Inflammatory macrophage (primary cell): Measurements from ENCODE around the gene VWA5A.

ENCODE experiments used
- DNase-seq, 2 donors: peaks; one replicate each; pipeline ENCODE4 v3.0.0-alpha.2; 2020 to 2022

Gene VWA5A

GRCh38 chr11:124170801-124171586 lies 55.7 kb downstream of the VWA5A start:
- DNase-seq = no peak

GRCh38 chr11:124172101-124172500 lies 56.9 kb downstream of the VWA5A start:
- no peak for DNase-seq

- no peak for DNase-seq
These were observed 57.3 kb downstream of the VWA5A start for GRCh38 chr11:124172599-124172998.

DNA sequence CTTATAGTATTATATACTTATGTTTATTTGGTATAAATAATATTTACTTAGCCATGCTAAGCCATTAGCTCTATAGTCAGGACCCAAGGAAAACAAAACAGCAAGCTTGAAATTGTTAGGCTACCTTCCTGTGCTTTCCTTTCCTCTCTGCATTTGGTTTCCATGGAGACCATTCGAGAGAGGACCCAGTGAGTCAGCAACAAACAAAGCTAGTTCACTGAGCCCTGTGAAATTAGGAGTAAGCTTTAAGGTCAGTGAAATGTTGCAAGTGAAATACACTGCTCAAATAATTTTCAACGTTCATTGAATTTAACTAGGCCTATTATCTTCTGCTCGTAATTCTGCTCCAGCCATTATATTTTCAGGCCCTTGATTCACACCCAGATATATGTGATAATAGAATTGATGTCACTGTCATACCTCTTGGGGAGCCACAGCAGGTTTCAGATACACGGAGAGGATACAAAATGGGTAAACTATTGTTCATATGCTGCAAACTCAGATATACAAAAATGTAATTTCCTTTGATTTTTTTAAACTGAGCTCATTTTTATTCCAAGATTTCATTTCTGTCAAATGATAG lies 58.8 kb downstream of the VWA5A start:
- DNase-seq = no peak

DNA sequence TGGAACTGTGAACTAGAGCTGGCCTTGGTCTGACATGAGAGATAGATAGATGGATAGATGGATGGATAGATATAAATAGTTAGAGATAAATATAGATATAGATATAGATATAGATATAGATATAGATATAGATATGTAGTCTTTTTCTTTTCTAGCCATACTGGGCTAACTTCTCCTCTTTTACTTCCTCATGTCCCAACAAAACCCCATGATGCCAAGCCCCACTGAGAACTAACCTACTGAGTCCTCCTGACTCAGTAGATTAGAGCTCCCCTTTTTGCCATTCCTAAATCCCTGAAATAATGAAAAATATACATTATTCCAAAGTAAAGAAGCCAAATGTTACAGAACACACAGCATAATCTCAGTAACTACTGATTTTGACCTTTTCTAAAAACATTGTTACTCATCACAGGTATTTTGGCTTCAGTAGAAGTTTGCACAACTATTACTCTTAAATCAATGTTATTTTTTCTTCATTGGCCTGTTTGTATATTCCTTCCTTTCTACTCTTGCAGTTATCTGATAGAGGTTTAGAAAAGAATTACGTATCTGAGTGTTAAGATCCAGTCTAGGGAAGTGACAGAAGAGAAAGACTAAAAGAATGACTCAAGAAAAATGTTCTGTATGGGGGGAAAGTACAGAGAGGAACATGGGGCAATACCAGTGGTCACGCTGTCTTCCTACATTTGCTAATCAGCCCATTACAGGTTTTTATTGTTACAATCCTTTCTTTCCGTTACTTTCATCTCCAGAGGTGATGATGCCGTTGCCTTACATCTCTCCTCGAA lies 61.9 kb downstream of the VWA5A start:
- peak; percentile 12 to 37 for DNase-seq

DNA sequence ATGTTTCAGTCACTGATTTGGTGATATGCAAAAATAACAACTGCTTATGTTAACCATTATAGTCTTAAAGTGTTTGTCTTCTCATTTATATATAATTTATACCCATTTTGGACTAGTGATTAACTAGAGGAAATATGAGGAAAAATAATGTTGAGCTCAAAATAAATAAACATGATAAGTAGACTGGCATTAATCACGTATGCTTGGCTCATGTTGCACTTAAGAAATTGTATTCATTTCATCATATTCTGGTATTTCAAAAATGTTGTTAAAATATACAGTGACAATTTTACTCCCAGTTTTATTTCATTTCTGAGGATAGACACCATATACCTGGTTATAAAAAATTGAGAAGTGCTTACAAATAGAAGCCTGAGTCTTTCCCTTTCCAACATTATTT lies 64.1 kb downstream of the VWA5A start:
- DNase-seq = no peak

GRCh38 chr11:124183068-124183467 lies 67.8 kb downstream of the VWA5A start, which contains the start of gene OR10D3:
Gene OR10D3 (plus strand): TSS chr11:124183345. CDS start chr11:124185270, 1,925 bp downstream.
- no peak for DNase-seq

DNA sequence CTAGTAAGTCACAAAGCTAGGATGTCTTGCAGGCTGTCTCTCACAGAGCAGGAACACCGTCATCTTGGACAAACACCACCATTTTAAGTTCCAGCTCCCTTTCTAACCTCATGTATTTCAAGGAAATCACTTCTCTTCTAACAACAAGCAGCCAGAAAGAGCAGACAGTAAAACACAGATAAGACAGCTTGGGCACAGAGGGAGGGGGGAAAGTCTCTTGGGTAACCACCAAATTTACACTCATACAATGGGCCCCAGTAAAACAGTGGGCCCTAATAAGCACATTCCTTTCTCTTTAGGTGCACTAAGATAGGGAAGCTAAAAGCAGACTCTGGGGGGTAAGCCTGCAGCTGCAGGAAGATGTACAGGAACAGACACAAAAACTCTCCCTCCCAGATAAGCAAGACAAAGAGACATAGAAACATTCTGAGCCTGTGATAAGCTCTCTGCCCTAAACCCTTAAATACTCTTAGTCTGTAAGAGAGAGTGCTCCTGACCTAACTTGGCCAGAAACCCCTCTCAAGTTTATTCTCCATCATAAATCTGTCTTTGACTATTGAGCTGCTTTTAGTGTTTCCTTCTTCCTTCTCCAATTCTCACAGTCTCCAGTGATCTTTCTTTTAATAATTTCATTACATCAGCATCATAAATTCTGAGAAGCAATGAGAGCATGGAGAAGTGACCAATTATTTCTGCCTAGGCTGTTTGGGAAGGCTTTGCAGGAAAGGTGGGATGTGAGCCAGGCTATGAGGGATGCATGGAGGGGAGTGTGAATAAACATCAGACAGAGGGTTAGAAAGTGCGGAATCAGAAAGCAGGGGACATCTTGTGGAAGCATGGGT lies 75.3 kb downstream of the VWA5A start:
- DNase-seq = no peak

- DNase-seq = peak; percentile 16 to 42
These were observed 78.2 kb downstream of the VWA5A start for GRCh38 chr11:124193221-124194010.

- no peak for DNase-seq
These were observed 79.3 kb downstream of the VWA5A start for GRCh38 chr11:124194293-124195188.

GRCh38 chr11:124195189-124195734 lies 80.0 kb downstream of the VWA5A start:
- peak; percentile 66 to 67 for DNase-seq
